ENCODE results near the gene DCAF6.
"Not testable (repeated sequence)": the region's sequence is repeated elsewhere in the genome, so short reads cannot be mapped to it uniquely, and the experiment has no call there.

The DCAF6 gene

GRCh38 chr1:168035345-168035744, 98.9 kb downstream of the DCAF6 start:
- no peak for DNase-seq

- no peak for DNase-seq
These were observed 105.9 kb downstream of the DCAF6 start for GRCh38 chr1:168042362-168042761.

GRCh38 chr1:168045311-168045710, 108.8 kb downstream of the DCAF6 start:
- no peak for DNase-seq

- no peak for DNase-seq
These were observed 113.8 kb downstream of the DCAF6 start for GRCh38 chr1:168050307-168050706.

GRCh38 chr1:168050880-168051279, 114.4 kb downstream of the DCAF6 start:
- no peak for DNase-seq

GRCh38 chr1:168053681-168054080, 117.2 kb downstream of the DCAF6 start:
- DNase-seq: no peak

- no peak for DNase-seq
These were observed 117.6 kb downstream of the DCAF6 start for GRCh38 chr1:168054117-168054516.

GRCh38 chr1:168056152-168056551, 119.7 kb downstream of the DCAF6 start:
- not testable (repeated sequence) for DNase-seq

GRCh38 chr1:168057355-168057754, 120.9 kb downstream of the DCAF6 start:
- no peak for DNase-seq

- DNase-seq: no peak
These were observed 121.4 kb downstream of the DCAF6 start for GRCh38 chr1:168057921-168058320.

- DNase-seq: no peak
These were observed 127.7 kb downstream of the DCAF6 start for GRCh38 chr1:168064216-168064615.

GRCh38 chr1:168065506-168065905, 129.0 kb downstream of the DCAF6 start:
- no peak for DNase-seq

- no peak for DNase-seq
These were observed 132.9 kb downstream of the DCAF6 start for GRCh38 chr1:168069384-168069783.

GRCh38 chr1:168079761-168080160, 143.3 kb downstream of the DCAF6 start:
- DNase-seq: no peak

- DNase-seq: no peak
These were observed 145.0 kb downstream of the DCAF6 start for GRCh38 chr1:168081373-168082007.

GRCh38 chr1:168082008-168082876, 145.8 kb downstream of the DCAF6 start:
- DNase-seq: peak; percentile 58

GRCh38 chr1:168083456-168084325, 147.2 kb downstream of the DCAF6 start:
- no peak for DNase-seq

- DNase-seq: peak; percentile 8
These were observed 148.1 kb downstream of the DCAF6 start for GRCh38 chr1:168084396-168085231.

- DNase-seq: no peak
These were observed 149.0 kb downstream of the DCAF6 start for GRCh38 chr1:168085401-168085872.

- no peak for DNase-seq
These were observed 150.0 kb downstream of the DCAF6 start for GRCh38 chr1:168086438-168086837.

- DNase-seq: no peak
These were observed 151.2 kb downstream of the DCAF6 start for GRCh38 chr1:168087696-168088095.
